H7 (cell line): ENCODE results near the gene SLC22A23. TPM values are rescaled to one million over a fixed set of nuclear protein-coding genes. Genes with fewer than 3 reads are reported as not detected.

Experiments used
- DNase-seq: peaks from one replicate; pipeline ENCODE4 v3.0.0; 2012
- H3K27me3 ChIP-seq: 2 replicates; pipeline ENCODE4 v1.6.0; 2011; ENCODE audit warnings: mild to moderate bottlenecking, low read length; ENCODE audit not compliant: control insufficient read depth, insufficient read depth
- H3K36me3 ChIP-seq: replicated peaks from 2 replicates; pipeline ENCODE4 v1.5.1; 2011; ENCODE audit warnings: low read length; ENCODE audit not compliant: control insufficient read depth, insufficient read depth
- H3K4me3 ChIP-seq: 2 replicates; pipeline ENCODE4 v1.5.1; 2011; ENCODE audit warnings: low read depth, mild to moderate bottlenecking, control low read depth, low read length, moderate library complexity; ENCODE audit not compliant: insufficient read depth
- total RNA-seq: library from RNA; depleted of rRNA; stranded (reverse); fragments of >200 nt; shearing (Covaris generic); gene quantifications from 2 replicates; pipeline ENCODE4 v1.2.3, GENCODE V29; 2014

SLC22A23 gene
- total RNA-seq, 1 experiment from 2014 or later, result 14.6 TPM

DNA sequence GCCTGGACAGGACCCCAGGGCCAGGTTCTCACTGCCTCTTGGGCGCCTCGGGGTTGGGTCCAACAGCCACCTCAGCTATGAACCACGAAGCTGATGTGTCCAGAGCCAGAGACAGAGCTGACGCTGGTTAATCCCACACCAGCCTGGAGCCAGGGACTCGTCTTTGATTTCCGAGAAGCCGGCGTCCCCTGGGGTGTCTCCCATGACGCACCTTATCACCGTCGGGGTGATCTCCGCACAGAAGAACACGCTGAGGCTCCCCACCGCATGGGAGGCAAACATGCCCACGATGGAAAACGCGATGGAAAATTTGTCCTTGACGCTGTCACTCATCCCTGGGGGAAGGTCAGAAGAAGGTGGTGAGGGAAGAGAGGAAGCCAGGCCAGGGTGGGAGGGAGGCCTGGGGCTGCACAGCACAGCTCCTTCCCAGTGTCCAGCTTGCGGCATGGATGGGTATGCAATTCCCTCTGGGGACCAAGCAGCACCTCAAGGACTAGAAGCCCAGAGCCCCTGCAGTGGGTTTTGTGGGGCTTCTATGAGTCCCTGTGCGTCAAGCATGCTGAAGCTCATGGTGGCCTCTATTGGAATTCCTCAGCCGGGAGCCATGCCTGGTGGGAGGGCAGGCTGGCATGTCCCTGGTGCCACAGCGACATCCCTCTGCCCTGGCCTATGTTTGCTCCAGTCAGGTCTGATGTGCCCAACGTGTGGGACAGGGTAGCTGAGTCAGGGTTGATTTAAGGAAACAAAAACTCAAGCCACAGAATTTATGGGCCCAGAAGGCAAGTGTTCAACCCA lies 173.0 kb downstream of the SLC22A23 start:
- DNase-seq, result no peak
- no peak overlapping the region for H3K4me3 ChIP-seq
- no peaks in the 10 kb centered on the region for H3K27me3 ChIP-seq
- peaks cover 9% of the 10 kb centered on the region for H3K36me3 ChIP-seq

GRCh38 chr6:3283241-3283640 lies 173.6 kb downstream of the SLC22A23 start:
- Histone ChIP-seq H3K4me3 (no peak overlapping the region), H3K36me3 (peaks cover 9% of the 10 kb centered on the region), H3K27me3 (no peaks in the 10 kb centered on the region)
- DNase-seq, result no peak

- Histone ChIP-seq H3K27me3 (no peaks in the 10 kb centered on the region), H3K4me3 (no peak overlapping the region)
- DNase-seq, result no peak
These were observed 174.2 kb downstream of the SLC22A23 start for GRCh38 chr6:3282476-3283236.

DNA sequence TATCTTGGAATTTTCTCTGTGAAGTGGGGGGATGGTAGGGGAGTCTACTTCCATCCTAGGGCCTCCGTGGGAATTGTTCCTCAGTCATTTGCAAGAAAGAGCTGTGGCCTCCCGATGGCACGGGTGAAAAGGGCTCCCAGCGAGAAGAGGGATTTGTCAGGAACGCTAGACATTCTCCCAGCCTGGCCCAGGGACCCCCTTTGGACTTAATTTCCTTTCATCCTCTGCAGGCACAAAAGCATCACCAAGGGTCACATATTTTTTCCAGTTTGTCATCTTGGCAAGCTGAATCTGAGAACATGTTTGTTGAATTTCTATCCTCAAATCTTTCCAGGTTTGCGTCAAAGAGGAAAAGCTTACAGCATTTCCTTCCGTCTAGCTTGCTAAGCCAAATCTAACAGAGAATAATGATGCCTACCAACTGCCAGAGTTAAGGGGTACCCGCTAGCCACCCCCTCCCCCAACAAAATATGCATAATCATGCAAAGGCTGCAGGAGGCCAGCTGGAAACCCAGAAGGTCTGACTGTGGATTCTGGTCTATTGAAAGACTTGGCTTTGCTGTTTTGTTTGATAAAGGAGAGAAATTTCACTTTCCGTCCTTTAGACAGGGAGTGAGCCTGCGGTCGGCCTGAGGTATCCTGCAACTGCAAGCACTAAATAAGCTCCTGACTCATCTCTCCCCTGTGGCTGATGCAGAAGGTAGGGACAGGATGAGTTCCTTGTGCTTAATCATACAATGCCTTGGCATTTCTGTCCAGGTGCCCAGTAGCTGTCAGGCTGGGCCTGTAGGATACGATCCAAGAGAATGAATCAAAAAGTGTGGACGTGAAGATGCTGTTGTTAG lies 175.0 kb downstream of the SLC22A23 start:
- Histone ChIP-seq H3K4me3 (no peak overlapping the region), H3K27me3 (no peaks in the 10 kb centered on the region), H3K36me3 (peaks cover 9% of the 10 kb centered on the region)
- peak; percentile 65 for DNase-seq

More at GRCh38 chr6:3282476-3283236, 174.2 kb downstream of the SLC22A23 start:
- peaks cover 9% of the 10 kb centered on the region for H3K36me3 ChIP-seq

GRCh38 chr6:3280866-3281465 lies 175.9 kb downstream of the SLC22A23 start:
- Histone ChIP-seq H3K36me3 (peaks cover 10% of the 10 kb centered on the region), H3K27me3 (no peaks in the 10 kb centered on the region), H3K4me3 (no peak overlapping the region)
- DNase-seq, result no peak

DNA sequence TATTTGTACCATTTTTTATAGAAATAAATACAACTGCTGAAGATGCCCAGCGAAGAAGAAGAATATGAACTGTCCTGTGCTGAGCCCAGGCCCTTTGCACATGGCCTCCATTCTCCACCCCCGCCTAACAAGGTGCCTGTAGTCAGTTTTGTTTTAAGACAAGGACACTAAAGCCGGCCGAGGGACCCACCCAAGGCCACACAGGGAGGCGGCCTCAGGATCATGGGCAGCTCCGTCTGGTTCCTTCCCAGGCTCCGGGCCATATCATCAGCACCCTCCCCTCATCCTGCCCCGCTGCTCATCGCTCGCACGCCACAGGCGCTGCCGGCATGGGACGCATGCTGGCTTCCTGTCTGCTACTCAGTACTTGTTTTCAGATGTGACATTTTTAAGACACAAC lies 176.8 kb downstream of the SLC22A23 start:
- DNase-seq, result no peak
- Histone ChIP-seq H3K36me3 (peaks cover 9% of the 10 kb centered on the region), H3K4me3 (no peak overlapping the region), H3K27me3 (no peaks in the 10 kb centered on the region)

GRCh38 chr6:3278691-3279090 lies 178.2 kb downstream of the SLC22A23 start:
- H3K27me3 ChIP-seq, result no peaks in the 10 kb centered on the region
- DNase-seq, result no peak
- peaks cover 7% of the 10 kb centered on the region for H3K36me3 ChIP-seq
- no peak overlapping the region for H3K4me3 ChIP-seq

- H3K27me3 ChIP-seq, result no peaks in the 10 kb centered on the region
- DNase-seq, result no peak
- H3K36me3 ChIP-seq, result peaks cover 6% of the 10 kb centered on the region; the same call in 1 of the 2 replicates
- H3K4me3 ChIP-seq, result no peak overlapping the region
These were observed 178.9 kb downstream of the SLC22A23 start for GRCh38 chr6:3277851-3278416.

DNA sequence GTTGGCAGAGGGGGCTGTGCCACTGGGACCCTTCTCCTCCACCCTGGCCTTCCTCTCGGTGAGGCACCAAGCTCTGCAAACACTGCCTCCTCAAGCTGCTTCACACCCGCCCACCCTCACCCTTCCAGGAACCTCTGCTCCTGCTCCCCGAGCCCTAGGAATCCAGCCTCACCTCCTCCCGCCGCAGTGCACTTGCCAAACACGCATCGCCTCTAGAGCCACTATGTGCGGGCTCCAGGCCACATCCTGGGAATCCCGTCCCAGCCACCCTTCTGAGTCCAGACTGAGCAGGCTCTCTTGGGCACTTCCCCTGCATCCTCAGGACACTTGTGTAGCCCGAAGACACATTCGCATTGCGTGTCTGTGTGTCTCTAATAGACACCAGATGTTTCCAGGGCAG lies 179.6 kb downstream of the SLC22A23 start:
- Histone ChIP-seq H3K4me3 (no peak overlapping the region), H3K27me3 (no peaks in the 10 kb centered on the region), H3K36me3 (peaks cover 5% of the 10 kb centered on the region; the same call in 1 of the 2 replicates)
- DNase-seq, result no peak

DNA sequence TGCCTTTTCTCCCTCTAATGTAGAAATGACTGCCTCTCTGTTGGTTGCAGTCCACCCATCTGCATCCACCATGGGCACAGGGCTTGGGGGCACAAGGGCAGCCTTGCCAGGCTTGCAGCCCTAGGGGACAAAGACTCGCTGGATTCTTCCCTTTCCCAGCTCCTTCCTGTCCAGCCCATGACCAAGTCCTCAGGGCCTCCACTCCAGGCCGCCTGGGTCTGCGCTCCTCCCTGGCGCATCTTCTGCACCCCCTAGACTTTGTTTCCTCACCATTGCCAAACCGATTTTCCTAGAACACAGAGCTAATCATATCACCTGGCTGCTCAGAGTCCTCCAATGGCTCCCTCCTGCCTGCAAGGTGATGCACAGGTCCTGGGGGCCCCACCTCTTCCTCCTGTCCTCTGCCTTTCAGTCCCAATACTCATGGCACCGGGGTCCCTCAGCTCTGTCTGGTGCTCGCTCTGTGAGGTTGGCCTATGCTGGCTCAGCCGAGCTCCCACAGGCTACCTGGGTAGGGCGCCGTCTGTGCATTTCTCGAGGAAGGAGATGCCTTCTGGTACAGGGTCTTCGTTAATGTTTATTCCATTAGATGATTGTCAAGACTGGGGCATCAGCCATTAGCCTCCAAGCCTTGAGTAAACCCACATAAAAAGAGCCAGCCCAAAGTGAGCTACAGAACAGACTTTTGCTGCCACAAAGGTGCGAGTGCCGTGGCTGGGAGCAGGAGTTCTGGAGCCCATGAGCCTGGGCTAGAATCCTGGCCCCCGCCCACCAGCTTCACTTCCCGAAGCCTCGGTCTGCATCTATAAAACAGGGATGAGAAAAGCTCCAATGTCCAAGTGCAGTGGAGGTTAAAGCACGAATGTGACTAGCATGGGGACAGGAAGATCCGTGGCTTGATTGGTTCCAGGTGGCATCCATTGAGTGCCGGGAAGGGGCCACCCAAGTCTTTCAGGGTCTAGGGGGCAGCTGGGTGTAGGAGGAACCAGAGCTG lies 180.4 kb downstream of the SLC22A23 start:
- Histone ChIP-seq H3K4me3 (no peak overlapping the region), H3K36me3 (peaks cover 9% of the 10 kb centered on the region), H3K27me3 (no peaks in the 10 kb centered on the region)
- no peak for DNase-seq

DNA sequence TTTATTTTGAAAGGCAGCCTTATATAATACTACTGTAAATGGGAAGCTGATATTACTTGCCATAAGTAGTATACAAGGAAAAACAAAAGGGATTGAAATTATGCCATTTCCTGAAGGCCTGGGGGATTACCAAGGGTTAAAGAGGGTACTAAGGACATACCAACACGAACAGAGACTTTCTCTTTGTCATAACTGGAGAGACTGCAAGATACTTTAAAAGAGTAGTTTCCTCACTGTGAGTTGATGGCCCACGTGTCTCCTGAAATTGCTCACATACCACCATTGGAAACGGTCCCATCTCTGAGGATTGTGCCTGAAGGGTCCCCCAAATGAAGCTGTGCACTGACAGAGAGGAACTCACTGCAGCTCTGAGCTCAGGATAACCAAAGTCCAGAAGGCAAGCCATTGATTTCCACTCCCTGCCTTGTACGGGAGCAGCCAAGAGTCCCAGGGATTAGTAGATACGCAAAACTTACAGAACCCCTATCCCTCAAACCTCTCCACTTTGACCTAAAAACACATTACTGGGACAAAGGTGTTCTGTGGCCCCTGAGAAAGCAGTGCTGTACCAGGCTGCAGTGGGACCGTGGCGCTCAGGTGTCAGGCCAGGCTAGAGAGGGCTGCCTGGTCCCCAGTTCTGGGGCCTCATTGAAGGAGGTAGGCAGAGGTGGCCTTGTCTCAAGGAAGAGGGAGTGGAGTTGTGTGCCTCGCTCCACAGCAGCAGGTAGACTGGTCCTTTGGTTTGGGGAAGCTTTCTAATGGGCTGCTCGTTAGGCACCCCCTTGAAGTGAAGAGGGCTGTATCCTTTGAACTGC lies 182.9 kb downstream of the SLC22A23 start:
- DNase-seq, result no peak

GRCh38 chr6:3272911-3273547 lies 183.8 kb downstream of the SLC22A23 start:
- Histone ChIP-seq H3K36me3 (peaks cover 20% of the 10 kb centered on the region), H3K4me3 (no peak overlapping the region), H3K27me3 (no peaks in the 10 kb centered on the region)
- DNase-seq, result peak; percentile 66

More for the DNA sequence above, 182.9 kb downstream of the SLC22A23 start:
- Histone ChIP-seq H3K36me3 (peaks cover 18% of the 10 kb centered on the region), H3K4me3 (no peak overlapping the region), H3K27me3 (no peaks in the 10 kb centered on the region)
